Measurements from ENCODE around the gene RAD51AP2.

GRCh38 chr2:17522303-17522702, 4.1 kb upstream of the RAD51AP2 start:
- TF ChIP-seq POLR2A (IDR thresholded peaks at IDR 0.05; ENCODE audit: low read depth, low read length) (no peak), CTCF (IDR thresholded peaks at IDR 0.05; ENCODE audit: extremely low read depth in 1 of 2, insufficient read depth in 1 of 2, low read depth in 1 of 2, low read length in 2 of 2) (no peak), POLR2AphosphoS5 (IDR thresholded peaks at IDR 0.05; ENCODE audit: insufficient read depth, low read depth, low read length) (no peak)
